ENCODE data around the gene DPF3.

Gene DPF3

DNA sequence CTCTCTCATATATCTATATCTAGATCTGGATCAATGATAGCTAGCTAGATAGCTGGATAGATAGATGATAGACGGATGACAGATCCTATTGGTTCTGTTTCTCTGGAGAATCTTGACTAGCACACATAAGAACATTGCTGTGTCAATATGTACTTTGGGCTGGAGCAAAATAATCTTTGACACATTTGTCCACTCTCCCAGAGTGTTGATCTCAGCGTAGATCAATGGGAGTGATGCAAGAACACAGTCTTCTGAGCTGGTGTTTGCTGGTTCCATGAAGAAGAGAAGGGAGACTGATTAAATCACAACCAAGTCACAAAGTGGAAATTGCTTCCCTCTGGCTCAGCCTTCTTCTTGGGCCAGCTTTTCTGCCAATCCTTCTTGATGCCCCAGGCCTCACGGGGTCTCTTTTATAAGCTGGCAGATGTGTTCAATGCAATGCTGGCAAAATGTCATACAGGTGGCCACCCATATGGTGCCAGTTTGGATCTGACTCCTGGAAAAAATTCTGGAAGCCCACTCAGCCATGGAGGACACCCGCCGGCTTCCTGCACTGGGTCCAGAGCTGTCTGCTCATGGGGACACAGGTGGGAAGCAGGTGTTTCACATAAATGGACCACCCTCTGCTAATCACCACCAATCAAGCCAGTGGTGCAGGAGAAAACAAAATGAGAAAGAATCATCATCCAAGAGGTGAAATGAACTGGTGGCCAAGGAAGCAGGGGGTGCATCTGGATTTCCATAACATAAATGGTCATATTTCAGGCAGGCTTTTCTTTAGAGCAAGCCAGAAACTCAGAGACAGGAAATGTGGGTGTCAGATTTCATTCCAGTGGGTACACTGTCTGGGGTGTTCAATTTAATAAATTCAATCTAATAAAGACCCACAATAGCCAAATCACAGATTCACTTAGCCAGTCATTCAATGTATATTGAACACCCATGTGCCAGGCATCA, 310.3 kb downstream of the DPF3 start:
- H3K4me3 ChIP-seq (ENCODE audit: low read length), result no peak overlapping the region

DNA sequence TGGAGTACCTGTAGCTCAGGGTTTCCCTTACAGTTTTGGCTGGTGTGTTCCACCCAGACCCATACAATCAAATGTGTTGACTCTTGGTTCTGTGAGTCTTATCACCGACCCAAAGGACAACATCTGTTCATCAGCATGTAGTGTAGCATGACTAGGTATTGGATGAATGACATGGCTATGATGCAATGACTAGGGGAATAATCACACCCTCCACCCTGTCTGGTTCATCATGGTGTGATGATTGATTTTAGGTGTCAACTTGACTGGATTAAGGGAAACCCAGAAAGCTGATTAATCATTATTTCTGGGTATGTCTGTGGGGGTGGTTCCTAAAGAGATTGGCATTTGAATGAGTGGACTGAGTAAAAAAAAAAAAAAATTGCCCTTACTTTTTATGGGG, 311.3 kb downstream of the DPF3 start:
- Histone ChIP-seq H3K4me2 (ENCODE audit: low read length) (no peak overlapping the region), H3K9ac (ENCODE audit: low read length) (no peak overlapping the region), H3K4ac (ENCODE audit: low read depth, low read length) (no peak overlapping the region), H3K18ac (ENCODE audit: low read length) (no peak overlapping the region), H3K4me1 (ENCODE audit: control insufficient read depth, low read depth, low read length) (no peaks in the 10 kb centered on the region), H3K79me1 (ENCODE audit: low read length) (no peaks in the 10 kb centered on the region), H3K79me2 (ENCODE audit: control insufficient read depth, insufficient read depth, low read length) (no peaks in the 10 kb centered on the region), H2AK5ac (ENCODE audit: low read length) (no peak overlapping the region), H3K23ac (ENCODE audit: low read length) (no peak overlapping the region), H3K4me3 (ENCODE audit: low read length) (no peak overlapping the region), H3K36me3 (ENCODE audit: control insufficient read depth, insufficient read depth, low read length) (no peaks in the 10 kb centered on the region), H3K56ac (ENCODE audit: low read length) (no peak overlapping the region), H2BK15ac (replicated peaks; ENCODE audit: low read depth) (no peak overlapping the region), H2BK5ac (ENCODE audit: low read length) (no peak overlapping the region), H3K27me3 (ENCODE audit: insufficient read depth, low read length, poor library complexity) (no peaks in the 10 kb centered on the region), H4K5ac (ENCODE audit: low read length) (no peak overlapping the region), H2BK120ac (ENCODE audit: low read depth, low read length) (no peak overlapping the region), H3K27ac (ENCODE audit: low read depth, low read length) (no peak overlapping the region), H4K8ac (ENCODE audit: low read depth, low read length) (no peak overlapping the region)
- DNase-seq, result no peak
- WGBS (ENCODE audit: extremely low coverage, insufficient coverage, low lambda C conversion rate), result no CpG with 5 or more reads among the region's 1 CpG

More for the DNA sequence above, 310.3 kb downstream of the DPF3 start:
- Histone ChIP-seq H3K27ac (ENCODE audit: low read depth, low read length) (no peak overlapping the region), H3K79me2 (ENCODE audit: control insufficient read depth, insufficient read depth, low read length) (no peaks in the 10 kb centered on the region), H2BK5ac (ENCODE audit: low read length) (no peak overlapping the region), H3K79me1 (ENCODE audit: low read length) (no peaks in the 10 kb centered on the region), H3K4me1 (ENCODE audit: control insufficient read depth, low read depth, low read length) (no peaks in the 10 kb centered on the region), H3K9ac (ENCODE audit: low read length) (no peak overlapping the region), H2BK15ac (replicated peaks; ENCODE audit: low read depth) (no peak overlapping the region), H3K23ac (ENCODE audit: low read length) (no peak overlapping the region), H3K4ac (ENCODE audit: low read depth, low read length) (no peak overlapping the region), H4K5ac (ENCODE audit: low read length) (no peak overlapping the region), H3K36me3 (ENCODE audit: control insufficient read depth, insufficient read depth, low read length) (no peaks in the 10 kb centered on the region), H3K18ac (ENCODE audit: low read length) (no peak overlapping the region), H3K56ac (ENCODE audit: low read length) (no peak overlapping the region), H3K4me2 (ENCODE audit: low read length) (no peak overlapping the region), H2AK5ac (ENCODE audit: low read length) (no peak overlapping the region), H2BK120ac (ENCODE audit: low read depth, low read length) (no peak overlapping the region), H4K8ac (ENCODE audit: low read depth, low read length) (no peak overlapping the region), H3K27me3 (ENCODE audit: insufficient read depth, low read length, poor library complexity) (no peaks in the 10 kb centered on the region)
- no CpG with 5 or more reads among the region's 5 CpGs for WGBS (ENCODE audit: extremely low coverage, insufficient coverage, low lambda C conversion rate)
- no peak for DNase-seq

DNA sequence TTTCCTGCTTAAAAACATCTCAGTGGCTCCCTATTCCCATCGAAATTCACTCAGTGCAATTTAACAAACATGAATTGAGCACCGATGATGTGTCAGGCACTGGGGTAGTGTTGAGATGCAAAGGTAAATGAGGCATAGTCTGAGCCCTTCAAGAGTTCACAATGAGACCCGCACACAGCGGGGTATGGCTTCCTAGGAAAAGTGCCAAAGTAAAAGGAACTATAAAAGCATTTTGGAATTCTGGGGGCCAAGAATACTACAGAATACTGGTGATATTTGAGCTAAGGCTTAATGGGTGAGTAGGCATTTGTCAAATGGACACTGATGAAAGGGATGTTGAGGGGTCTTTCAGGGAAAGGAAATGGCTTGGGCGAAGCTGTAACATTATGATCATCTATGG, 315.4 kb downstream of the DPF3 start:
- Histone ChIP-seq H3K9ac (ENCODE audit: low read length) (no peak overlapping the region), H3K27me3 (ENCODE audit: insufficient read depth, low read length, poor library complexity) (no peaks in the 10 kb centered on the region), H3K4me3 (ENCODE audit: low read length) (no peak overlapping the region), H3K27ac (ENCODE audit: low read depth, low read length) (no peak overlapping the region), H3K79me2 (ENCODE audit: control insufficient read depth, insufficient read depth, low read length) (no peaks in the 10 kb centered on the region), H3K4me2 (ENCODE audit: low read length) (no peak overlapping the region), H4K8ac (ENCODE audit: low read depth, low read length) (no peak overlapping the region), H3K4ac (ENCODE audit: low read depth, low read length) (no peak overlapping the region), H3K36me3 (ENCODE audit: control insufficient read depth, insufficient read depth, low read length) (no peaks in the 10 kb centered on the region), H2AK5ac (ENCODE audit: low read length) (no peak overlapping the region), H2BK15ac (replicated peaks; ENCODE audit: low read depth) (no peak overlapping the region), H3K18ac (ENCODE audit: low read length) (no peak overlapping the region), H3K79me1 (ENCODE audit: low read length) (no peaks in the 10 kb centered on the region), H2BK5ac (ENCODE audit: low read length) (no peak overlapping the region), H2BK120ac (ENCODE audit: low read depth, low read length) (no peak overlapping the region), H3K56ac (ENCODE audit: low read length) (no peak overlapping the region), H3K23ac (ENCODE audit: low read length) (no peak overlapping the region), H3K4me1 (ENCODE audit: control insufficient read depth, low read depth, low read length) (no peaks in the 10 kb centered on the region), H4K5ac (ENCODE audit: low read length) (no peak overlapping the region)
- WGBS (ENCODE audit: extremely low coverage, insufficient coverage, low lambda C conversion rate), result no CpG with 5 or more reads among the region's 5 CpGs
- no peak for DNase-seq

DNA sequence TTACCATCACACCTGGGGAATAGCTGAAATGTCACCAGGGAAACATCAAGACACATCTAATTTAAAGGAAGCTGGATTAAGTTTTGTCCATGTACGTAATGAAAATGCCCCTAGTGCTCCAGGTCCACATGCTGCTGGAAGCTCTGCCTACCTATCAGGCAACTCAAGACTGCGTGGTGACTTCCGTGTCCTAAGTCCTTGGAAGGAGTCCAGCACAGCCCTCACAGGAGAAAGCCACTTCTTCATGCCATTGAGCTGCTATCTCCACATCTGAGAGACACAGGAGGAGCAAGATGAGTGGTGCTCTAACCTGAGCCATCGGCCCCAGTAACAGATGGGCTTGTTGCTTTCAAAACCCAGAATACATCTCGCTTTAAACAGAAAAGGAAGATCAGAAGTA, 316.4 kb downstream of the DPF3 start:
- no peak for DNase-seq
- H4K5ac ChIP-seq (ENCODE audit: low read length), result no peak overlapping the region
- WGBS (ENCODE audit: extremely low coverage, insufficient coverage, low lambda C conversion rate), result no CpG with 5 or more reads among the region's 5 CpGs

DNA sequence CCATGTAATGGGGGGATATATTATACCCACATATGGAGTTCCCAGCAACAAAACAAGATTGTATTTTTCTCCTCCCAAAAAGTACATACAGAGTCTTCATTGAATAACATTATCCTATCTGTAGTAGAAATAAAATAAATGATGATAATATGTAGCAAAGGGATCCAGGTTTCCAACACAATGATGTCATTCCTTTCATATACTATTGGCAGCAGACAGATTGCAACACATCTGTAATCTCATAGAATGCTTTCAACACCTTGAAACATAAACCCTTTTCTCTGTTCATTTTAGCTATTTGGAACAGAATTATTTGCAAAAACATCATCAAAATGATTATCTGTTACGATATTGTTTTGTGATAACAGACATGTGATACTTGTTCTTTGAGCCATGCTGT, 317.6 kb downstream of the DPF3 start:
- Histone ChIP-seq H3K18ac (ENCODE audit: low read length) (no peak overlapping the region), H4K5ac (ENCODE audit: low read length) (no peak overlapping the region), H2BK120ac (ENCODE audit: low read depth, low read length) (no peak overlapping the region), H3K23ac (ENCODE audit: low read length) (no peak overlapping the region), H2BK5ac (ENCODE audit: low read length) (no peak overlapping the region), H3K27me3 (ENCODE audit: insufficient read depth, low read length, poor library complexity) (no peaks in the 10 kb centered on the region), H3K4me1 (ENCODE audit: control insufficient read depth, low read depth, low read length) (no peaks in the 10 kb centered on the region), H3K79me2 (ENCODE audit: control insufficient read depth, insufficient read depth, low read length) (no peaks in the 10 kb centered on the region), H2BK15ac (replicated peaks; ENCODE audit: low read depth) (no peak overlapping the region), H3K4ac (ENCODE audit: low read depth, low read length) (no peak overlapping the region), H3K56ac (ENCODE audit: low read length) (no peak overlapping the region), H3K36me3 (ENCODE audit: control insufficient read depth, insufficient read depth, low read length) (no peaks in the 10 kb centered on the region), H3K79me1 (ENCODE audit: low read length) (no peaks in the 10 kb centered on the region), H3K4me3 (ENCODE audit: low read length) (no peak overlapping the region), H3K9ac (ENCODE audit: low read length) (no peak overlapping the region), H3K27ac (ENCODE audit: low read depth, low read length) (no peak overlapping the region), H3K4me2 (ENCODE audit: low read length) (no peak overlapping the region), H4K8ac (ENCODE audit: low read depth, low read length) (no peak overlapping the region), H2AK5ac (ENCODE audit: low read length) (no peak overlapping the region)
- no CpG with 5 or more reads among the region's 1 CpG for WGBS (ENCODE audit: extremely low coverage, insufficient coverage, low lambda C conversion rate)
- DNase-seq, result no peak

More for the DNA sequence above, 316.4 kb downstream of the DPF3 start:
- Histone ChIP-seq H2AK5ac (ENCODE audit: low read length) (no peak overlapping the region), H3K4ac (ENCODE audit: low read depth, low read length) (no peak overlapping the region), H3K4me2 (ENCODE audit: low read length) (no peak overlapping the region), H3K23ac (ENCODE audit: low read length) (no peak overlapping the region), H2BK120ac (ENCODE audit: low read depth, low read length) (no peak overlapping the region), H3K79me1 (ENCODE audit: low read length) (no peaks in the 10 kb centered on the region), H3K9ac (ENCODE audit: low read length) (no peak overlapping the region), H2BK5ac (ENCODE audit: low read length) (no peak overlapping the region), H2BK15ac (replicated peaks; ENCODE audit: low read depth) (no peak overlapping the region), H3K36me3 (ENCODE audit: control insufficient read depth, insufficient read depth, low read length) (no peaks in the 10 kb centered on the region), H3K4me3 (ENCODE audit: low read length) (no peak overlapping the region), H4K8ac (ENCODE audit: low read depth, low read length) (no peak overlapping the region), H3K27ac (ENCODE audit: low read depth, low read length) (no peak overlapping the region), H3K79me2 (ENCODE audit: control insufficient read depth, insufficient read depth, low read length) (no peaks in the 10 kb centered on the region), H3K56ac (ENCODE audit: low read length) (no peak overlapping the region), H3K4me1 (ENCODE audit: control insufficient read depth, low read depth, low read length) (no peaks in the 10 kb centered on the region), H3K18ac (ENCODE audit: low read length) (no peak overlapping the region), H3K27me3 (ENCODE audit: insufficient read depth, low read length, poor library complexity) (no peaks in the 10 kb centered on the region)
